ENCODE results near the gene CNP. TPM values are rescaled to one million over a fixed set of nuclear protein-coding genes. Genes with fewer than 3 reads are reported as not detected.
"Not testable (repeated sequence)": the region's sequence is repeated elsewhere in the genome, so short reads cannot be mapped to it uniquely, and the experiment has no call there.

The CNP gene
- total RNA-seq, 4 donors from 2014 or later: 24.7 to 76.7 (median 43.4) TPM

DNA sequence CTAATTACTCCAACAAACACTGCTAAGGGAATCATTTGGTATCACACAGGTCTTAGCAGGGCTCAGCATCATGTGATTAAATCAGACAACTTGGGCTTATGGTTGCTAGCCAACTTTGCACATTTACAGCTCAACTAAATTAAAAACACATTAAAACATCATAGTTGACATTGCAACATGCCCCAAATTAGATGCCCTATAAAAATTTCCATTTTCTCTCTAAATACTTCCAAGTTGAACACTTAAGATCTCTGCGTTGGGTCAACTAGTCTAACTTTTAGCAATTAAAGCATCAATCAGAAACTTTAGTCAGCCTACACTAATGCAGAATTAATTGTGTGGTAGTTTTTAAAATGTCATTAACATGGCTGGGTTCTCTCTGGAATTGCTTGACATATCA lies 38.6 kb downstream of the CNP start:
- Histone ChIP-seq H3K27me3 (no peaks in the 10 kb centered on the region), H3K36me3 (peaks cover 0 to 10% (median 0%) of the 10 kb centered on the region in 3 donors), H3K27ac (no peak overlapping the region), H3K4me3 (no peak overlapping the region), H3K4me1 (peaks cover 0 to 33% (median 0%) of the 10 kb centered on the region in 4 donors), H3K9me3 (no peaks in the 10 kb centered on the region)
- no peak for DNase-seq
- TF ChIP-seq, protein P1, sequence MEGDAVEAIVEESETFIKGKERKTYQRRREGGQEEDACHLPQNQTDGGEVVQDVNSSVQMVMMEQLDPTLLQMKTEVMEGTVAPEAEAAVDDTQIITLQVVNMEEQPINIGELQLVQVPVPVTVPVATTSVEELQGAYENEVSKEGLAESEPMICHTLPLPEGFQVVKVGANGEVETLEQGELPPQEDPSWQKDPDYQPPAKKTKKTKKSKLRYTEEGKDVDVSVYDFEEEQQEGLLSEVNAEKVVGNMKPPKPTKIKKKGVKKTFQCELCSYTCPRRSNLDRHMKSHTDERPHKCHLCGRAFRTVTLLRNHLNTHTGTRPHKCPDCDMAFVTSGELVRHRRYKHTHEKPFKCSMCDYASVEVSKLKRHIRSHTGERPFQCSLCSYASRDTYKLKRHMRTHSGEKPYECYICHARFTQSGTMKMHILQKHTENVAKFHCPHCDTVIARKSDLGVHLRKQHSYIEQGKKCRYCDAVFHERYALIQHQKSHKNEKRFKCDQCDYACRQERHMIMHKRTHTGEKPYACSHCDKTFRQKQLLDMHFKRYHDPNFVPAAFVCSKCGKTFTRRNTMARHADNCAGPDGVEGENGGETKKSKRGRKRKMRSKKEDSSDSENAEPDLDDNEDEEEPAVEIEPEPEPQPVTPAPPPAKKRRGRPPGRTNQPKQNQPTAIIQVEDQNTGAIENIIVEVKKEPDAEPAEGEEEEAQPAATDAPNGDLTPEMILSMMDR (IDR thresholded peaks at IDR 0.05): no peak
- TF ChIP-seq POLR2A (IDR thresholded peaks at IDR 0.05): no peak

DNA sequence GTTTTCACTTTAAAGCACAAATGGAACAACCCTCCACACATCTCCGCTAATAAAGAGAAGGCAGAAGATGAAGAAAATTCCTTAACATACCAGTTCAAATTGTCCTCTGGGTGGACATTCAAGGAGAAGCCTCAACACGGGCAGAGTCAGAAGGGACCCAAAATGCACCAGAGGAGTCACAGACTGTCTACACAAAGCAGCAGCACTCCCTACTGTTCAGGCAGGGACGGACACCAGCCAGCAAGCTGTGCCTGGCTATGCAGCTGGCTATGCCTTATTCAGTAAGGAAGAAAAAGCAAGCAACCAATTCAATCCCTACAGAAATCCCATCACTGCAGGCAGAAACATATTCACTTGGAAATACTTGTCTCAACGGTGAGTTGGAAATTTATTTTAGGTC lies 42.6 kb downstream of the CNP start:
- no peak for TF ChIP-seq POLR2A (IDR thresholded peaks at IDR 0.05)
- TF ChIP-seq, protein P1 (IDR thresholded peaks at IDR 0.05): peak in 1 of 6 experiments; percentile 13

DNA sequence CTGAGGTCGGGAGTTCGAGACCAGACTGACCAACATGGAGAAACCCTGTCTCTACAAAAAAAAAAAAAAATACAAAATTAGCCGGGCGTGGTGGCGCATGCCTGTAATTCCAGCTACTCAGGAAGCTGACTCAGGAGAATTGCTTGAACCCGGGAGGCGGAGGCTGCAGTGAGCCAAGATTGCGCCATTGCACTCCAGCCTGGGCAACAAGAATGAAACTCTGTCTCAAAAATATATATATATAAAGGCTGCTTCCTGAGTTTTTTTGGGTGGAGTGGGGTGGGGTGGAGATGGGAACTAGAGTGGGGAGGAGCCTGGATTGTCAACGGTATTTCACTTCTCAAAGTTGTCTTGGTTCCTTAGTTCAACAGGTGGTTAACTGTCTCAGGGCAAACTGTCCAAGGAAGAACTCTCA lies 43.7 kb downstream of the CNP start:
- H3K36me3 ChIP-seq, DNase-seq, H3K27me3 ChIP-seq, H3K4me3 ChIP-seq, H3K9me3 ChIP-seq, H3K27ac ChIP-seq: not testable (repeated sequence)
- peaks cover 0 to 44% (median 0%) of the 10 kb centered on the region in 4 donors for H3K4me1 ChIP-seq

More for the DNA sequence above, 42.6 kb downstream of the CNP start:
- Histone ChIP-seq H3K27me3 (no peaks in the 10 kb centered on the region), H3K36me3 (peaks cover 0 to 4% (median 0%) of the 10 kb centered on the region in 3 donors), H3K27ac (no peak overlapping the region), H3K4me1 (peaks cover 0 to 34% (median 0%) of the 10 kb centered on the region in 4 donors), H3K9me3 (no peaks in the 10 kb centered on the region), H3K4me3 (no peak overlapping the region)
- DNase-seq: no peak

DNA sequence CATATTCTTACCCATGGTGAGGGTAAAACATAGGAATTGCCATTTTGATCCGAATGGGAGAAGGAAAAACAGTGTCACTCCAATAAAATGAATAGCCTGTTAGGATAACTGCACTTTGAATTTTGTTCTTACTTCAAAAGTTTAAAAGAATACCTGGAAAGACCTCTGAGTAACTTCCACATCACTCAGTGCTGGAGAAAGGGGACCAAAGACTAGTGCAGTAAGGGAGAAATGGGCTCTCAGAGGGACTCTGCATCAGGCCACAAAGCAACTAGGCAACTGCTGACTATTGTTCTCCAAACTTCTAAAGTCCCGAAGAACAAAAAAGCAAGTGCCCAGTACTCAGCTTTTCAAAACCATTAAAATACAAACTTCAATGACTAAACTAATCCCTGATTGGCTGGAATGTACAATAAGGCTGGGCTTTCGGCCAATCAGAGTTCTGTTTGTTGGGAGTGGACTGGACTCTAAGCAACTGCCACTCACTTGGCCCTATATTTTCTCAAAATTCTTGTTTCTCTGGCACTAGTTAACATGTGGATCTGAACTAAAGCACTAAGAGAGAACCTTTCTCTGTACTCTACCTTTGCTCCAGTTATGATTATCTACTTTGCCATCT lies 44.4 kb downstream of the CNP start:
- H3K9me3 ChIP-seq: no peaks in the 10 kb centered on the region
- H3K4me3 ChIP-seq: no peak overlapping the region
- no peak for DNase-seq
- no peaks in the 10 kb centered on the region for H3K27me3 ChIP-seq
- H3K4me1 ChIP-seq: peaks cover 0 to 51% (median 1%) of the 10 kb centered on the region in 4 donors
- peaks cover 0 to 4% (median 0%) of the 10 kb centered on the region in 3 donors for H3K36me3 ChIP-seq
- TF ChIP-seq, protein P1 (IDR thresholded peaks at IDR 0.05): no peak
- TF ChIP-seq POLR2A (IDR thresholded peaks at IDR 0.05): no peak
- no peak overlapping the region for H3K27ac ChIP-seq

DNA sequence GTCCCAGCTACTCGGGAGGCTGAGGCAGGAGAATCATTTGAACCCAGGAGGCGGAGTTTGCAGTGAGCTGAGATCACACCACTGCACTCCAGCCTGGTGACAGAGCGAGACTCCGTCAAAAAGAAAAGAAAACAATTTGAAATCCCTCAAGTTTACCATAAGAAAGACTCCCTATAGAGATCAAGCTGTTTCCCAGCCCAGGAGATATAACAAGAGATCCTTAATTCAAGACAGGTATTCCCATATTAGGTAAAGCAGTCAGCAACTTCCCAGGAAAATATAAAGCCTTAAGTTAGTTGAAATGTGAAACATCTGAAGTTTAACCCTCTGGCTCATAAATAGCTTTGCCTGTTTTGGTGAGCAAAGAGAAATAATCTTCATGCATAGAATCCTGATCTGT lies 45.8 kb downstream of the CNP start:
- H3K27me3 ChIP-seq, DNase-seq, H3K4me3 ChIP-seq, H3K27ac ChIP-seq, H3K36me3 ChIP-seq, H3K9me3 ChIP-seq: not testable (repeated sequence)
- H3K4me1 ChIP-seq: peaks cover 0 to 56% (median 3%) of the 10 kb centered on the region in 4 donors

DNA sequence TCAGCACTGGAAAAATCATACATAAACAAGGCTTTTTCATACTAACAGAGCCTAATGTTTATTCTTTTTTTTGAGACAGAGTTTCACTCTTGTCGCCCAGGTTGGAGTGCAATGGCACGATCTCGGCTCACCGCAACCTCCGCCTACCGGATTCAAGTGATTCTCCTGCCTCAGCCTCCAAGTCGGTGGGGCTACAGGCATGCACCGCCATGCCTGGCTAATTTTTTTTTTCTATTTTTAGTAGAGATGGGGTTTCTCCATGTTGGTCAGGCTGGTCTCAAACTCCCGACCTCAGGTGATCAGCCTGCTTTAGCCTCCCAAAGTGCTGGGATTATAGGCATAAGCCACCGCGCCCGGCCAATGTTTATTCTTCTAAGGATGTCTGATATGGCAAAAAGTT lies 47.1 kb downstream of the CNP start:
- H3K4me3 ChIP-seq, H3K27ac ChIP-seq, H3K9me3 ChIP-seq, H3K27me3 ChIP-seq, H3K36me3 ChIP-seq, DNase-seq: not testable (repeated sequence)
- peaks cover 0 to 63% (median 3%) of the 10 kb centered on the region in 4 donors for H3K4me1 ChIP-seq

DNA sequence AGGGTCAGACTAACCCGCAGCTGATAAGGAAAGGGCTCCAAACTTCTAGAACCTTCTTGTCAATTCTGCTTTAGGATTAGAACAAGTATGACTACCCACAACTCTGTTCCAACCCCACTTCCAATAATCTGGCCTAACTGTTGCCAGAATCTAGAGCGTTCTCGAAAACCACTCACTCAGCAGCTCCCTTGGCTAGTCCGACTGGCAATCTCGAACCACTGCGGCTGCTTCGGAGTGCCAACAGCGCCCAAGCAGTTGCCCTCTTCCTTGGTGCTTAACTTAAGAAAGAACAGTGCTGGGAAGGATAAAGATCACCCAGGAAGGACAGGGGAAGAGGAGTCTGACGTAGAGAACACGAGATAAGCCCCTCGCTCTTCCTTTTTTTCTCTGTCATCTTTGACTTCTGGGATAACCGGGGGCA lies 49.8 kb downstream of the CNP start:
- Histone ChIP-seq H3K9me3 (no peaks in the 10 kb centered on the region), H3K4me3 (peak overlapping the region; percentile 76 to 86 (median 84)), H3K4me1 (peaks cover 0 to 65% (median 6%) of the 10 kb centered on the region in 4 donors), H3K27me3 (no peaks in the 10 kb centered on the region), H3K36me3 (no peaks in the 10 kb centered on the region), H3K27ac (peak overlapping the region; percentile 86 to 96 (median 90))
- TF ChIP-seq, protein P1 (IDR thresholded peaks at IDR 0.05): no peak
- peak in 1 of 2 donors; percentile 25 for TF ChIP-seq POLR2A (IDR thresholded peaks at IDR 0.05)
- no peak for DNase-seq

Measured in Peyer's patch (tissue), 4 donors.